Measurements from ENCODE around the gene CA10.

Gene CA10

DNA sequence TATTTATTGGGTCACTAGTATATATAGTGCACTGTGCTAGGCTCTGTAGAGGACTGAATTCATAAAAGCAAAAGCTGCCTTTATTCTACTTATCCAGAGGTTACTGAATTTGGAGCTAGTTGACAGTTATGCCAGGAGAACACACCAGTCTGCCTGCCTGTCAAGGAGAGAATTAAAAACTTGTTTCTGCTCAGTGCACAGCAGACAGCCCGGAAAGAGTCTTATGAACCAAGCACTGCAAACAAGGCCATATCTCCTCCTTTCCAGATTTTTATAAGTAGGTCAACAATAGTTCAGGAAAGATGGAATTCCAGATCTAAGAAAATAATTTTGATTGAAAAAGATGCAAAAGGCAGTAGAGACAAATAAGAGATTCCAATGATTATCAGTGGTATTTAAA lies 267.8 kb downstream of the CA10 start:
- DNase-seq (ENCODE audit: insufficient read length, low spot score) (no peak), FAIRE-seq (no peak)

DNA sequence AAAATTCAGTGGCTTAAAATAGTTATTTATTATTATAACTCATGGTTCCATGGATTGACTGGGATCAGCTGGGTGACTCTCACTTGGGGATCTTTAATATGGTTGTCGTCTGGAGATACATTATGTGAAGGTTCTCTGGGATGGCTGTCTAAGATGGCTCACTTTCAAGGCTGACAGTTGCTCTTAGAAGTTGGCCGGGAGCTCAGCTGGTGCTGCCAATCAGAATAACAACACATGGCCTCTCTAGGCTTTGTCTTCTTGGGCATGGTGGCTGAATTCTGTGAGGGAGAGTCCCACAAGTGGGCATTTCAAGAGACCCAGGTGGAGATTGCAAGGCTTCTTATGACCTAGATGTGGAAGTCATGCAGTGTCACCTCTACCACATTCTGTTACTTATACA lies 269.7 kb downstream of the CA10 start:
- no peak for DNase-seq (ENCODE audit: insufficient read length, low spot score)
- no peak for FAIRE-seq

DNA sequence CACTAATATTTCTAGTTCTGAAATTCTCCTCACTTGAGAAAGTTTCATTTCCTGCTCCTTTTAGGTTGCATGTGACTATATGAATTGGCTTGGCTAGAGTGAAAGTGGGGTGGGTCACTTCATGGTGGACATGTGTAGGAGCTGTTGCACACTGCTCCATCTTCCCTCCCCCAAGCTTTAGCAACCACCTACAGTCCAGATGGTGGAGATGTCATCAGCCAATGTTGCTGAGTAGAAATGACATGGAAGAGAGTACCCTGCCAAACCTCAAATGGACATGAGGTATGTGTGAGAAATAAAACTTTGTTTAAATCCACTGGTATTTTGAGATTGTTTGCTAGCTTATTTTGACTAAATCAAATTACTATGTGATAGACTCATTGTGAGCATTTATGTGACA lies 281.5 kb downstream of the CA10 start:
- no peak for DNase-seq (ENCODE audit: insufficient read length, low spot score)
- no peak for FAIRE-seq

DNA sequence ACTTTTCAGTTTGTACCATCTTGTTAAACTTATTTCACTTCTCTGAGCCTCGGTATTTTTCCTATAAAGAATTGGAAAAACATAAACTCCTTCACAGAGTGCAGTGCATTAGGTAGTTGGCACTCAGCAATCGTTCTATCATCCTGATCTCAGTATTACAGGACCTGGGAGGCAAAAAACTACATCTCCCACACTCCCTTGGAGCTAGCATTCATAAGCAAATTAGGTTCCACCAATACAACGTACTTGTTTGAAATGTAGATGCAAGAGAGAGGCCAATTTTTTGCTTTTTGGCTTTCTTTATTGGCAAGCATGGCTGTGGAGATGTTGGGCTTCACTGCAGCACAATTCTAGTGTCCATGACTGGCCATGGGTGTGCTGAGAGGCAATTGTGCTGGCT lies 285.2 kb downstream of the CA10 start:
- FAIRE-seq, result no peak

DNA sequence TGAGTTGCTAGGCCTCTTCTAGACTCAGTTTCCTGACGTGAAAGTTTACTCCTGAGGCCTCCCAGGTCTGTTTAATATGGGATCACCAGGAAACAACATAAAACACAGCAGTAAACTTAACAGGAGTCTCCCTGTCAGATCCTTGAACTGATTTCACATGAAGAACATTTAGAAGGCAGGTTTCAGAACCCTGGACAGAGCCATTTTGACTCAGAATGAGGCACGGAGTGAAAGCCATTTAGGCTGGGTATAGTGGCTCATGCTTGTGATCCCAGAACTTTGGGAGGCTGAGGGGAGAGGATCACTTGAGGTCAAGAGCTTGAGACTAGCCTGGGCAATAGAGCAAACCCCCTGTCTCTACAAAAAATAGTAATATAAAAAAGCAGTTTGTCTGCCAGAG lies 289.1 kb downstream of the CA10 start:
- FAIRE-seq (no peak), DNase-seq (ENCODE audit: insufficient read length, low spot score) (no peak)

More for the DNA sequence above, 285.2 kb downstream of the CA10 start:
- no peak for DNase-seq (ENCODE audit: insufficient read length, low spot score)

DNA sequence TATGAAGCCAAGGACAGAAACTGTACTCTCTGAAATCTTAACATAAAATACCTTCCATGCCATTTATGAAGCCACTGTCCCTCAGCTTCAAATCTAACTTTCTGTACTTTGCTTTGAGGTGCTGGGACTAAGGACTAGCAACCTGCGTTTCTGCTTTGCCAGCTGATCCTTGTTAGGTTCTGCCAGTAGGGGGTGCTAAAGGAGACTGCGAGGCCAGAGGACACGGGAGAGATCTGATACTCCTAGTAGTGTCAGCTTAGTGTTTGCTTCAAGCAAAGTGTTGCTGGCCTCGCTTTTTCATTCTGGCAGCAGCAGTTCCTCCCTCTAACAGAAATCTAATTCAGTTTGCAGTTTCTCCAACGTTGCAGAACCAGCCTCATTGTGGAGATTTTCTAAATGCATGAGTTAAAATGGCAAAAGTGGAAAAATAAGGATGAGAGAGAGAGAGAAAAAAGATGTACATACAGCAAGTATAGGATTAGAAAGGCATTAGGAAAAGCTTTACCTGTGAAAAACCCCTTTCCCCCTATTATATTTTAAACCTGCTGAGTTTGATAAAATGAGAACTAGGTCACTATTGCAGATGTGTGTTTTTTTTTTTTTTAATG lies 297.5 kb downstream of the CA10 start:
- FAIRE-seq, result no peak
- peak; percentile 28 for DNase-seq (ENCODE audit: insufficient read length, low spot score)

DNA sequence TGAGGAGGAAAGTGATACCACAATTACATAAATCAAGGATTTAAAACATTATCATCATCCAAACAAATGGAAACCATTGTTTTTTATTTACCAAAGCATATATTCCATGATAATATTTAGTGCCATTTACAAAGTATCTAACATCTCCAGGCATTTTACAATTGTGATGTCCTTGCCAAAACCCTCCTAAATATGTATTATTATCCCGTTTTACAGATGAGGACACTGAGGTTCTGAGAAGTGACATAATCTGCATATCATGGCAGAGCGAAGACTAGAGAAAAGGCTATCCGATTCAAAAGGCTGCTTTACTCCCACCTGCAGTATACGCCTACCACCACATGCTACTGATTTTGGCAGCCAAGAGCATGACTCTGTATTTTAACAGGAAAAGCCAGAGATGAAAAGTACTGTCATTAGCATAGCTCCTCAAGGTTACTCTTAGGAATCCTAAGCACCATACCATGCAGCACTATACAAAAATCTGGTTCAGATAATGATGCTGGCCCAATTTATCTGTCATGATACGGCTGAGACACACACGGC lies 301.4 kb downstream of the CA10 start:
- DNase-seq (ENCODE audit: insufficient read length, low spot score) (no peak), FAIRE-seq (no peak)

DNA sequence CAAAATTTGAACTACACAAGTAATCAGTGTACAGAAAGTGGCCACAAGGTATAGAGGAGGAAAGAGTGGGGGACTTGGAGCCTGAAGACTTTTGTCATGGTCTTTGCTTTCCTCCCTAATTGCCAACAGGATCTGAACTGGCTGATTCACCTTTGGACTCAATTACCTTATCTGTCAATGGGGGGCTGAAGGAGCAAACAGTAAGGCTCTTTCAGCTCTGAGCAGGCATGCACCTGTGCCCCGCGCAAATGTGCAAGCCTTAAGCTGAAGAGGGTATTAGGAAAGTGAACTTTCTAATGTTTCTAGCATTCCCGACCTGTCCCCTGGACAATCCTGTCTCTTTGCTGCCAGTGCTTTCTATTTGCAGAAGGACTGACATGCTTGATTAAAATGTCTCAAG lies 302.7 kb downstream of the CA10 start:
- DNase-seq (ENCODE audit: insufficient read length, low spot score) (no peak), FAIRE-seq (no peak)

DNA sequence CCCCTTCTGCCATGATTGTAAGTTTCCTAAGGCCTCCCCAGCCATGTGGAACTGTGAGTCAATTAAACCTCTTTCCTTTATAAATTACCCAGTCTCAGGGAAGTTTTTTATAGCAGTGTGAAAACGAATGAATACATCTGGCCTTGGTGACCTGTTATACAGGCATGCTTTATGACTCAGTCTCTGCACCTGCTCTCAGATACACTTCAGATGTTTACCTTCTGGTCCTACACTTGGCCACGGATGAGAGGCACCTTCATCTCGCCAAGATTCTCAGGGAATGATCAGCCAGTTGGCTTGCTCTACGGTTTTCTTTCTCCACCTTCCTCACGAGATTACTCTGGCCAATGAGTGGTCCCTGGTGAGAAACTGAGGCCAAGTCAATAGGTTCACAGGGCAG lies 304.7 kb downstream of the CA10 start:
- FAIRE-seq, result no peak
- DNase-seq (ENCODE audit: insufficient read length, low spot score), result no peak

DNA sequence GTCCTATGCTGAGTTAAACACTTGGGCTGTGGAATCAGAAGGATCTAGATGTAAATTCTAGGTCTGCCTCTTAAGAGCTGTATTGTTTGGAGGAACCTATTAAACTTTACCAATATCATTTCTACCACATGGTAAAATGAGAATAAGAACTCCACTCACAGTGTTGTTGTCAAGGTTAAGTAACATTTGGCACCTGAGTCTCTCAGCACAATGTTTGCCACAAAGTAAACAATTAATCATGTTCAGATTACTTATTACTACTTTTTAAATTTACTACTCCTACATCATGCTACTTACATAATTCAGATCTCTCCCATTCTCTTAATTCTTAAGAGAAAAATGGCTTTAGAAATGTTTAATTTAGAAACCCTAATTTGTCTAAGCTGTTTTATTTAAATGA lies 305.9 kb downstream of the CA10 start:
- FAIRE-seq (no peak), DNase-seq (ENCODE audit: insufficient read length, low spot score) (no peak)

DNA sequence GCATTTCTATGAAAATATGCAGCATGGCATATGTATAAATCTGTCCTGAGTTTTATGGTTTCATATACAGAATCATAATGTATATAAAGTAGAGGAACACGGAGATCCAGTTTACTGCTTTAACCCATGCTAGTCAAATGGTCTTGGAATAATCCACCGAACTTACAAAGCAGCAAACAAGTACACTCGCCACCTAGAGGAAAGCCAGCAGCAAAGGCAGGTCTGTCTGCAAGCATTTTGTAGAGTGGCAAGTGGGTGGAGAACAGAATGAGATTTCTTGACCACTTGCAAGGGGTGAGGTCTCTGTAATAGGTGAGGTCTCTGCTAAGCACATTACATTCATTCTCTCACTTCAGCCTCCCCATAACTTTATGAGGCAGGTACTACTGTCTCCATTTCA lies 308.3 kb downstream of the CA10 start:
- DNase-seq (ENCODE audit: insufficient read length, low spot score) (no peak), FAIRE-seq (no peak)

DNA sequence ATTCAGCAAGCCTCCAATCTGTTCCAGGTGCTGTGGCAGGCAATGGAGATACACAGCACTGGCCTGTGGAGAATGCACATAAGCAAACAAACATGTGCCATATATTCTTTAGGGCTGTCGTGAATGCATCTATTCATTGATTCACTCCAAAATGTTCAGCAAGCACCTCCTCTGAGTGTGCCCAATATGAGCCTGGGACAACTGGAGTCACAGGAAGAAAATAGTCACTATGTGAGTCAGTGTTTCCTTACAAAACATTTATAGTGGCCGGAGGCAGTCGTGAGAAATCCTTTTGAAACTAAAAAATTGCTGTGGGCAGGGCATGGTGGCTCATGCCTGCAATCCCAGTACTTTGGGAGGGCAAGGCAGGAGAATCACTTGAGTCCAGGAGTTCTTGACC lies 310.1 kb downstream of the CA10 start:
- DNase-seq (ENCODE audit: insufficient read length, low spot score) (no peak), FAIRE-seq (no peak)

DNA sequence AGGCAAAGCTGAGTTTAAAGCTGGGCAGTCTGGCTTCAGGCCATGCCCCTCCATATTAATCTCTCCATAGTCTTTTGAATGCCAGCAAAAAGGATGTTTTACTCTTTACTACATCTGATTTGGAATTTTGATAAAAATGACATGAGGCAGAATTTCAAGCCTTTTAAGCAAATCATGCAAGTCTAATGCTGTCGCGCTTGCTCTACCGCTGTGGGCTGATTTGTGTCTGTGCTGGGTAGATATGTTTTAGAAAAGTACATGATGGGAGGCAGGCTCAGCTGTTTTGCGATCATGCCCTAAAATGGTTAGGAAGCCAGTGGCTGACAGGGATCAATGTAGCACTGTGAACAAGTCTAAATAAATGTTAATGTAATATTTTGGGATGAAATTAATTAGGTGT lies 311.9 kb downstream of the CA10 start:
- DNase-seq (ENCODE audit: insufficient read length, low spot score) (no peak), FAIRE-seq (no peak)

DNA sequence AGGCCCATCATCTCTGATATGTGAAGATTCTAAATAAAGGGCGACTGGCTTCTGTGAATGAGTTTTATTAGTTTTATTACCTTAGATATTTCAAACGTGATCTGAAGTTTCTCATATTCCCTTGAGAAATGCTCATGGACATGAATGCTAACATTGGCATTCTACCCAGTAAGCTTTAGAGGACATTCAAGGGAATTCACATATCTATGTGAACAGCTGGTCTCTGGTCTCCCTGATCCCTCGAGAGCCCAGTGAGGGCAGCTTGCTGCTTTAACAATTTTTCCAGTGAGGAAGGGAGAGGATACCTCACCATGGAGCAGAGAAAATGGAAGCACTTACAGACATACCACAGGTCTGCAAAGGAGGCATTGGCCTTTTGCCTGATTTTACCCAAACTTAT lies 312.7 kb downstream of the CA10 start:
- FAIRE-seq, result no peak
- no peak for DNase-seq (ENCODE audit: insufficient read length, low spot score)

DNA sequence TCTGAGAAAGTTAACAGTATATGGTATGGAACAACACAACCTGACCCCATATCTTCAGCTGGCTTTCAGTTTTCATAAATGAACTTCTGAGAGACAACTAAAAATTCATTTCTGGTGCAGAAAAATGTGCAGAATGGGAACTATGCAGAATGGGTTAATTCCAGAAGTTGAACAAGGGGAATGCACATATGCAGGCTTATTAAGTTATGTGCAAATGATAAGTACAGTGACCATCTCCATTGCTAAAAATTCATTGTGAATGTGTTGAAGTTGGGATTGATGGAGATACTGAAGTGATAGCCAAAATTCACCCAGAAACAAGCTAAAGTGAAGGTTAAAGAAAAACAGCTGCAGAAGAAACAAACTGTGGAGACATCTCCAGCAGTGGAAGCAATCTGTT lies 315.8 kb downstream of the CA10 start:
- FAIRE-seq, result no peak
- no peak for DNase-seq (ENCODE audit: insufficient read length, low spot score)

DNA sequence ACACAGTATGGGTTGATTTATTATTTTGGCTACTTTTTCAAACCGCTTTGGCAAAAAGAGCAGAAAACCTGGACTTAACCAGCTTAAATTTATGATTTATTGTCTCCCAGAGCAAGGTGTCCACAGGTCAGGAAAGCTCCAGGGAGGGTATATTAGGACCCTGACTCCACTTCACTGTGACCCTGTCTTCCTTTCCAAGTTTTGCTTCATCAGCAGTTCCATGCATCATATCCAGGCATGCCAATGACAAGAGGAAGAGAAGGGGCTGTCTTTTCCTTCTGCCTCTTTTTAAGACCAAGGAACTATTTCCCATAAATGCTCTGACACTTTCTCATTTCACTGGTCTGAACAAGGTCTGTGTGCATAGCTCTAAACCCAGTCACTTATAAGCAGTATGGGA lies 316.8 kb downstream of the CA10 start:
- no peak for FAIRE-seq
- DNase-seq (ENCODE audit: insufficient read length, low spot score), result no peak

DNA sequence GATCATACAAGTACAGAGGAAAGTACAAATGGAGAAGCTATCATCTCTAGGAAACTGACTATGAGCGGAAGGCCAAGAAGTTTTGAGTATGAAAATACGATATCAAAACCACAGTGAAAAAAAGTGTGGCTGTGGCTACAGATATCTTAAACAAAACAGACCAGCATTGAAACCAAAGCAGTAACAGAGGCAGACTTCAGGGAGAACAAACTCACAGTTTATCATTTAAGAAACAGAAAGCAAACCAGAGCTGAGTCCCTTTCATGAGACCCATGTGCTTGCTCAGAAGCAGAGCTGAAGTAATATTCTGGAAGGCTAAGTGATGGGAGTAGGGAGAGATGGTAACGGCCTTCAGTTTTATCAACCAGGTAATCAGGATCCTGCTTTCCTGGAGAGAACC lies 317.8 kb downstream of the CA10 start:
- no peak for DNase-seq (ENCODE audit: insufficient read length, low spot score)
- FAIRE-seq, result no peak

DNA sequence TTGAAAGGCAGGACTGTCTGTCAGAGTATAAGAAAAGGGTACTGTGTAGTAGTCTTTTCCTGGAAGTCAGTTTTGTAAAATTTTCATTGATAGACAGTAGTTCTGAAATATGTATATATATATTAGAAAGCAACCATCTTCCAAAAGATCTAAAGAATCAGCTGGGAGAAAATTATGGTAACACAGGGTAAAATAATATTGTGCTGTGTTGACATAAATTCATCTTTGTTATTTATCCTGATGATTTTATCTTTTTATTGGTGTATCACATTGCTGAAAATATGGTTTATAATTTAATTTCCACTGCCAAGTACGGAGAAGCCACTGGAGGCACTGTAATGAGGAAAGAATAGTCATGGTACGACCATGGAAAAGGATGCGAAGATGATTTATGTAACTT lies 324.9 kb downstream of the CA10 start:
- no peak for FAIRE-seq
- no peak for DNase-seq (ENCODE audit: insufficient read length, low spot score)

DNA sequence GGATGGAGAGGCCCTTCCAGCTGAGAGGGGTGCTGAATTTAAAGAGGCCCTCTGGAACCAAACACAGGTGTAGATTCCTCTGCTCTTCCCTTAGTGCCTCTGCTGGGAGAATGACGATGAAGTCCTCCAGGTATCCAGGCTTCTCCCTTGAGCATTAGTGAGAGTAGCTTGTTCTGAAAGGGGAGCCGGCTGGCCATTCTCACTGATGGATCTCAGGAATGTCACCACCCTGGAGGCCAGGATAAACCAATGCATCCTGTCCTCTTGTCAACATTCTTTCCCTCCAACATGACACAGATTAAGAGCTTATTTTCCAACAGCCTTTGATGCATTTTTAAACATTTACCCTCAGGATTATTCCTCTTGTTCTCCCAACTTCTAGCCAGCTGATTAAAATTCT lies 325.5 kb downstream of the CA10 start:
- FAIRE-seq, result no peak
- DNase-seq (ENCODE audit: insufficient read length, low spot score), result no peak

DNA sequence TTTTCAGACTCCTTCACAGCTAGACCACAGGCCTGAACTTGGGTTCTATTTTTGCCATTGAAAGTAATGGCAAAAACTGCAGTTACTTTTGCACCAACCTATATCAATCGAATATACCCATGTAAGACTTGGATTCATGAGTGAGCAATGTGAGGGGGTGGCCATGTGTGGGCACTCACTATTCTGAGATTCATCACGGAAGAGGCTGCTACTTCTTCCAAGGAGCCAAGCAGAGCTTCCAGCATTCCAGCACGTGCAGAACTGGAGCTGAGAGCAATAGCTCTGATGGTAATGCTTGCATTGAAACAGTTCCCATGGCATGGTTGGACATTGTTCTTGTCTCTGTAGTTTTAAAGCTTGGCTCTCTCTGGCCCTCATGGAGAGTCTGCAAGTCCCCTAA lies 327.6 kb downstream of the CA10 start:
- FAIRE-seq, result no peak
- no peak for DNase-seq (ENCODE audit: insufficient read length, low spot score)

DNA sequence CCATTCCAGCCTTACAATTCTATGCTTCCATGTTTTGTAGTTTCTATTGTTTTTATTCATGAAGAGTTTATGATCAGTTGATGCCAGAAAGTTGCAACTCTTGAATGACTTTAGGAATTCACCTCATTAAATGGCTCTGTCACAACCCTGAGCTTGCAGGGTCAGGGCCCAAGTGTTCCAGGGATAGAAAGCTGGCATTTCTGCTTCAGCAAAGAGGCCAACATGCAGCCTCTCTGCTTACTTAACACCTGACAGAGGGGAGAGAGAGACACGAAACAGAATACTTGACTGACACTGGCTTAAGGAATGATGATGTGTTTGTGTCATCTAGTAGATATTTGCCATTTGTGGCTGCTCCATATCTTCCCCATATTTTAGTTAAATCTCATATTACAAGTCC lies 328.1 kb downstream of the CA10 start:
- FAIRE-seq, result no peak
- DNase-seq (ENCODE audit: insufficient read length, low spot score), result no peak

DNA sequence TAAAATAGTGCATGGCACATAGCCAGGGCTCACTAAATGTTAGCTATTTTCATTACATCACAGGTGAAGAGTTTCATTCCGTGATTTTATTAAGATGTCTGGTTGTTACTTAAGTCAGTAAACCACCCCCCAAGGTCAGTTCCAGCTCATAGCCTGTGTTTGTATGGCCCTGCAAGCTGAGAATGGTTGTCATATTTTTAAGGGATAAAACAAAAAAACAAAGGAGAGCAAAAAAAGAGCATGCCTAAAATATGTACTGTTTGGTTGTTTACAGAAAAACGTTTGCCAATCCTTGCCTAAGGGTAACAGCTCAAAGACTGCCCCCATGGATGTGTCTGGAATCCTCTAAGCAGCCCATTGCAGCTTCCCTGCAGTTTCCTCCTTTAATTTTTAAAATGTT lies 329.6 kb downstream of the CA10 start:
- FAIRE-seq (no peak), DNase-seq (ENCODE audit: insufficient read length, low spot score) (no peak)

DNA sequence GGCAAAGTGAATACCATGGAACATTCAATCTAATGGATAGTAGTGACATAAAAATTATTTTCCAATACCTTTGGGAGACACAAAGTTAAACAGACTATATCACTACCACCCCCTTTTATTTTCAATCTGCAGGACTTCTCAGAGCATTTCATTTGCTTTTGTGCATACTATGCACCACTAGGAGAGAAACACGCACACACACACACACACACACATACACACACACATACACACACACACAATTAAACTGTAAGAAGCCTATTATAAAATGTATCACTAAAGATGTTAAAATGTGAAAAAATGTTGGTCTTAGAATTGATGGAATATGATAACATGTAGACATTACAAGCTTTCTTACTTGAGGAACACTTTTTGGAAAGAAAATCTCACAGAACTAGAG lies 331.4 kb downstream of the CA10 start:
- FAIRE-seq (no peak), DNase-seq (ENCODE audit: insufficient read length, low spot score) (no peak)

All from GM19239 (cell line).